ENCODE results near the gene SERPIND1.

GRCh38 chr22:20794650-20795413 is 20.9 kb downstream of the SERPIND1 start:
- no peak for TF ChIP-seq ZNF274 (IDR thresholded peaks at IDR 0.05; ENCODE audit: low read length)
- TF ChIP-seq ZNF274 (tag by site-specific recombination; IDR thresholded peaks at IDR 0.05; ENCODE audit: borderline replicate concordance): no peak
- TF ChIP-seq, protein P1, sequence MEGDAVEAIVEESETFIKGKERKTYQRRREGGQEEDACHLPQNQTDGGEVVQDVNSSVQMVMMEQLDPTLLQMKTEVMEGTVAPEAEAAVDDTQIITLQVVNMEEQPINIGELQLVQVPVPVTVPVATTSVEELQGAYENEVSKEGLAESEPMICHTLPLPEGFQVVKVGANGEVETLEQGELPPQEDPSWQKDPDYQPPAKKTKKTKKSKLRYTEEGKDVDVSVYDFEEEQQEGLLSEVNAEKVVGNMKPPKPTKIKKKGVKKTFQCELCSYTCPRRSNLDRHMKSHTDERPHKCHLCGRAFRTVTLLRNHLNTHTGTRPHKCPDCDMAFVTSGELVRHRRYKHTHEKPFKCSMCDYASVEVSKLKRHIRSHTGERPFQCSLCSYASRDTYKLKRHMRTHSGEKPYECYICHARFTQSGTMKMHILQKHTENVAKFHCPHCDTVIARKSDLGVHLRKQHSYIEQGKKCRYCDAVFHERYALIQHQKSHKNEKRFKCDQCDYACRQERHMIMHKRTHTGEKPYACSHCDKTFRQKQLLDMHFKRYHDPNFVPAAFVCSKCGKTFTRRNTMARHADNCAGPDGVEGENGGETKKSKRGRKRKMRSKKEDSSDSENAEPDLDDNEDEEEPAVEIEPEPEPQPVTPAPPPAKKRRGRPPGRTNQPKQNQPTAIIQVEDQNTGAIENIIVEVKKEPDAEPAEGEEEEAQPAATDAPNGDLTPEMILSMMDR (tag by site-specific recombination; IDR thresholded peaks at IDR 0.05): no peak
- TF ChIP-seq PRDM10 (tag by site-specific recombination; IDR thresholded peaks at IDR 0.05): no peak
- no peak for TF ChIP-seq ZNF571 (tag by site-specific recombination; IDR thresholded peaks at IDR 0.05)
- TF ChIP-seq ZFP37 (tag by site-specific recombination; IDR thresholded peaks at IDR 0.05): no peak
- no peak for TF ChIP-seq ZNF16 (tag by site-specific recombination; IDR thresholded peaks at IDR 0.05; ENCODE audit: low read depth)
- TF ChIP-seq ZNF169 (tag by site-specific recombination; IDR thresholded peaks at IDR 0.05): no peak
- TF ChIP-seq, protein P2, sequence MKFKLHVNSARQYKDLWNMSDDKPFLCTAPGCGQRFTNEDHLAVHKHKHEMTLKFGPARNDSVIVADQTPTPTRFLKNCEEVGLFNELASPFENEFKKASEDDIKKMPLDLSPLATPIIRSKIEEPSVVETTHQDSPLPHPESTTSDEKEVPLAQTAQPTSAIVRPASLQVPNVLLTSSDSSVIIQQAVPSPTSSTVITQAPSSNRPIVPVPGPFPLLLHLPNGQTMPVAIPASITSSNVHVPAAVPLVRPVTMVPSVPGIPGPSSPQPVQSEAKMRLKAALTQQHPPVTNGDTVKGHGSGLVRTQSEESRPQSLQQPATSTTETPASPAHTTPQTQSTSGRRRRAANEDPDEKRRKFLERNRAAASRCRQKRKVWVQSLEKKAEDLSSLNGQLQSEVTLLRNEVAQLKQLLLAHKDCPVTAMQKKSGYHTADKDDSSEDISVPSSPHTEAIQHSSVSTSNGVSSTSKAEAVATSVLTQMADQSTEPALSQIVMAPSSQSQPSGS (tag by site-specific recombination; IDR thresholded peaks at IDR 0.05; ENCODE audit: low read depth): no peak
- no peak for TF ChIP-seq WT1 (tag by site-specific recombination; IDR thresholded peaks at IDR 0.05)
- TF ChIP-seq ZBTB17 (tag by site-specific recombination; IDR thresholded peaks at IDR 0.05): no peak
- TF ChIP-seq ZNF138 (tag by site-specific recombination; IDR thresholded peaks at IDR 0.05; ENCODE audit: borderline replicate concordance): no peak
- no peak for TF ChIP-seq ZNF624 (tag by site-specific recombination; IDR thresholded peaks at IDR 0.05)

Data from HEK293 (cell line).